Liver (tissue), 3 donors: ENCODE measurements around the gene TBCD.

Experiments used
- CTCF ChIP-seq: fragments of 150-350 bp; IDR thresholded peaks from 2 replicates; pipeline ENCODE4 v1.5.1; 2017; ENCODE audit warnings: improper control_type of control experiment, low read depth, low read length; ENCODE audit not compliant: missing input control
- GABPA ChIP-seq, 2 donors: IDR thresholded peaks in 1 of 2; conservative IDR thresholded peaks in 1 of 2; 2 replicates each; pipeline ENCODE4 v1.6.1; 2016; ENCODE audit warnings: antibody characterized with exemption in 2 of 2, mild to moderate bottlenecking in 1 of 2, moderate library complexity in 1 of 2
- HNF4G ChIP-seq: IDR thresholded peaks from 2 replicates; pipeline ENCODE4 v1.6.1; 2016; ENCODE audit warnings: antibody characterized with exemption
- MAX ChIP-seq: IDR thresholded peaks from 2 replicates; pipeline ENCODE4 v1.6.1; 2016; ENCODE audit warnings: antibody characterized with exemption
- REST ChIP-seq: IDR thresholded peaks from 2 replicates; pipeline ENCODE4 v1.6.1; 2016; ENCODE audit warnings: antibody characterized with exemption, mild to moderate bottlenecking
- SP1 ChIP-seq: IDR thresholded peaks from 2 replicates; pipeline ENCODE4 v1.6.1; 2018; ENCODE audit warnings: antibody characterized with exemption, mild to moderate bottlenecking
- TAF1 ChIP-seq: conservative IDR thresholded peaks from 2 replicates; pipeline ENCODE4 v1.6.1; 2016; ENCODE audit warnings: antibody characterized with exemption, mild to moderate bottlenecking
- YY1 ChIP-seq: IDR thresholded peaks from 2 replicates; pipeline ENCODE4 v1.6.1; 2016; ENCODE audit warnings: antibody characterized with exemption, mild to moderate bottlenecking
- ZBTB33 ChIP-seq: IDR thresholded peaks from 2 replicates; pipeline ENCODE4 v1.6.1; 2016; ENCODE audit warnings: antibody characterized with exemption
- donor health status: healthy.
- donor health status: healthy.

GRCh38 chr17:82704886-82705285, 47.0 kb upstream of the TBCD start:
- TF ChIP-seq SP1 (no peak), CTCF (no peak), YY1 (no peak), TAF1 (no peak), REST (no peak), ZBTB33 (no peak), MAX (no peak), HNF4G (no peak), GABPA (IDR thresholded peaks at IDR 0.05 in 1 of 2, conservative IDR thresholded peaks at IDR 0.05 in 1 of 2) (no peak)
